ENCODE data around the gene SOS2. TPM values are rescaled to one million over a fixed set of nuclear protein-coding genes. Genes with fewer than 3 reads are reported as not detected.

Gene SOS2
- total and polyA plus RNA-seq, 2 donors (not counting 3 experiments of a cell fraction or from before 2014, with no cell fraction given), result 6.7 to 21.3 TPM

GRCh38 chr14:50086321-50086711 is 145.1 kb downstream of the SOS2 start:
- intact Hi-C loops (cut with micrococcal nuclease), result no loop called here
- FAIRE-seq, result no peak

More at GRCh38 chr14:50086321-50086711, 145.1 kb downstream of the SOS2 start:
- no peaks in the 10 kb centered on the region for H4K20me1 ChIP-seq (replicated peaks; ENCODE audit: control insufficient read depth, extremely low read depth, insufficient read depth, low read length)
- H3K27me3 ChIP-seq (ENCODE audit: control insufficient read depth in 2 of 2, insufficient read depth in 2 of 2, low read length in 2 of 2), result no peaks in the 10 kb centered on the region
- no peak overlapping the region for H2AFZ ChIP-seq (ENCODE audit: low read depth, low read length)
- POLR2A ChIA-PET, result interaction anchor here (0.7 kb wide), 1 partner anchor 237 kb away, joined by 9 read pairs; no protein-coding TSS in a partner anchor
- no peaks in the 10 kb centered on the region for H3K79me2 ChIP-seq (ENCODE audit: control insufficient read depth, insufficient read depth, low read length)
- CTCF ChIA-PET, result interaction anchor here (1.0 to 1.8 kb wide), 2 partner anchors 18 to 207 kb away, joined by 3 to 4 read pairs; no protein-coding TSS in a partner anchor
- no peaks in the 10 kb centered on the region for H3K36me3 ChIP-seq (ENCODE audit: control insufficient read depth in 2 of 2, extremely low read depth in 1 of 2, insufficient read depth in 2 of 2, low read length in 2 of 2)
- H3K4me3 ChIP-seq (replicated peaks in 1 of 3; ENCODE audit: insufficient read depth in 1 of 3, low read depth in 1 of 3, low read length in 3 of 3), result no peak overlapping the region
- H3K4me1 ChIP-seq (ENCODE audit: control insufficient read depth, extremely low read depth, insufficient read depth, low read length), result no peaks in the 10 kb centered on the region
- no peak for DNase-seq (ENCODE audit: low read depth, low spot score)
- no peak overlapping the region for H3K9ac ChIP-seq (replicated peaks; ENCODE audit: extremely low read depth, insufficient read depth, low read length)
- no peak overlapping the region for H3K4me2 ChIP-seq (ENCODE audit: insufficient read depth, low read length)
- no peaks in the 10 kb centered on the region for H3K9me1 ChIP-seq (replicated peaks; ENCODE audit: control insufficient read depth, extremely low read depth, insufficient read depth, low read length)
- H3K27ac ChIP-seq (ENCODE audit: insufficient read depth, low read depth, low read length), result no peak overlapping the region
- no peaks in the 10 kb centered on the region for H3K9me3 ChIP-seq (replicated peaks; ENCODE audit: control insufficient read depth, insufficient read depth, low read length)
- no peak for TF ChIP-seq CTCF (IDR thresholded peaks at IDR 0.05; ENCODE audit: extremely low read depth in 1 of 2, insufficient read depth in 1 of 2, low read depth in 1 of 2, low read length in 2 of 2)
- no peak for TF ChIP-seq EZH2 (IDR thresholded peaks at IDR 0.05; ENCODE audit: borderline replicate concordance, low read depth, low read length, severe bottlenecking)
- TF ChIP-seq POLR2AphosphoS5 (IDR thresholded peaks at IDR 0.05; ENCODE audit: insufficient read depth, low read depth, low read length), result no peak
- TF ChIP-seq GATA2 (IDR thresholded peaks at IDR 0.05; ENCODE audit: insufficient read depth, insufficient read length, low read depth, low read length), result no peak
- no peak for TF ChIP-seq MYC (IDR thresholded peaks at IDR 0.05; ENCODE audit: low read depth, low read length)
- no TSS peak for BruUV-seq (replicated peaks)
- dilution Hi-C loops (cut with MboI; ENCODE audit: extremely low pct_ligation_motif_present, low sequenced_read_pairs), result no loop called here
